H1 (cell line): ENCODE data around the gene OR51B4.

Experiments
- BCL11A ChIP-seq, 2 experiments: IDR thresholded peaks; one replicate each; pipeline ENCODE4 v1.6.1; 2011; ENCODE audit warnings: low read depth in 2 of 2, low read length in 2 of 2, mild to moderate bottlenecking in 2 of 2
- BRCA1 ChIP-seq: IDR thresholded peaks from 2 replicates; pipeline ENCODE4 v1.6.1; 2012; ENCODE audit warnings: low read depth, low read length, improper control_type of control experiment
- CBX5 ChIP-seq: fragments of 300-800, 300-1000 bp; sonication (generic); IDR thresholded peaks from 2 replicates; pipeline ENCODE4 v1.7.1; 2016; ENCODE audit warnings: antibody characterized with exemption, low read length, low read depth
- CREB1 ChIP-seq: IDR thresholded peaks from 2 replicates; pipeline ENCODE4 v1.6.1; 2012; ENCODE audit warnings: inconsistent platforms
- CTCF ChIP-seq, 3 experiments: IDR thresholded peaks; 1 replicate in 2 of 3; 2 replicates in 1 of 3; pipeline versions ENCODE4 v1.5.1 to v1.6.1; 2011; ENCODE audit warnings: low read length in 3 of 3, mild to moderate bottlenecking in 3 of 3, inconsistent platforms in 2 of 3, low read depth in 1 of 3, moderate library complexity in 1 of 3; ENCODE audit not compliant: insufficient read depth in 1 of 3; ENCODE audit errors: control extremely low read depth in 1 of 3
- MAX ChIP-seq: IDR thresholded peaks from 2 replicates; pipeline ENCODE4 v1.6.1; 2012; ENCODE audit warnings: inconsistent platforms
- POLR2A ChIP-seq, 2 experiments: IDR thresholded peaks; 1 replicate in 1 of 2; 2 replicates in 1 of 2; pipeline ENCODE4 v1.6.1; 2011; ENCODE audit warnings: low read depth in 2 of 2, low read length in 2 of 2, mild to moderate bottlenecking in 2 of 2; ENCODE audit errors: control extremely low read depth in 1 of 2
- POLR2AphosphoS5 ChIP-seq: IDR thresholded peaks from 2 replicates; pipeline ENCODE4 v1.6.1; 2011; ENCODE audit warnings: low read depth, low read length
- RNF2 ChIP-seq: fragments of 200-900, 300-1000 bp; sonication (generic); IDR thresholded peaks from 2 replicates; pipeline ENCODE4 v1.7.1; 2016; ENCODE audit warnings: borderline replicate concordance, low read depth, mild to moderate bottlenecking, antibody characterized with exemption, low read length; ENCODE audit not compliant: poor library complexity, severe bottlenecking; ENCODE audit errors: missing control alignments
- RXRA ChIP-seq: IDR thresholded peaks from 2 replicates; pipeline ENCODE4 v1.6.1; 2011; ENCODE audit warnings: low read depth, mild to moderate bottlenecking, low read length, moderate library complexity; ENCODE audit not compliant: insufficient read depth
- TAF1 ChIP-seq: IDR thresholded peaks from 2 replicates; pipeline ENCODE4 v1.6.1; 2011; ENCODE audit warnings: mild to moderate bottlenecking, low read depth, low read length
- TCF12 ChIP-seq: IDR thresholded peaks from 2 replicates; pipeline ENCODE4 v1.6.1; 2011; ENCODE audit warnings: low read depth, mild to moderate bottlenecking, low read length
- YY1 ChIP-seq: IDR thresholded peaks from 2 replicates; pipeline ENCODE4 v1.6.1; 2011; ENCODE audit warnings: low read depth, mild to moderate bottlenecking, low read length
- TF ChIP-seq, protein P1 (sequence below): IDR thresholded peaks from 2 replicates; pipeline ENCODE4 v1.6.1; 2011; ENCODE audit warnings: low read length, improper control_type of control experiment

DNA sequence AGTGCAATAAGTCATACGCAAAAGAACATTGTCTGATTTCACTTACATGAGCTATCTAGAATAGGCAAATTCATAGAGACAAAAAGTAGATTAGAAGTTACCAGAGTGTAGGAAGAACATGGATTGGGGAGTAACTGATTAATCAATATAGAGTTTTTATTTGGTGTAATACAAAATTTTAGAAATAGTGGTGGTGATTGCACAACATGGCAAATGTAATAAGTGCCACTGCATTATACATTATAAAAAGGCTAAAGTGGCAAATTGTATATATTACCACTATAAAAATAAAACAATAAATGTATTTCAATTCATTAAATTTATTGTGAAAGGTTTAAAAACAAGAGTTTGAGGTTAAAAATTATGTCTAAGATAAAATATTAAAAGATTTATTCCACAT is 8.7 kb upstream of the OR51B4 start:
- no peak for TF ChIP-seq BCL11A (IDR thresholded peaks at IDR 0.05; ENCODE audit: low read depth in 2 of 2, low read length in 2 of 2)
- no peak for TF ChIP-seq POLR2AphosphoS5
- TF ChIP-seq RNF2, result no peak
- TF ChIP-seq CTCF (IDR thresholded peaks at IDR 0.05; ENCODE audit: control extremely low read depth in 1 of 3, insufficient read depth in 1 of 3, low read depth in 1 of 3, low read length in 3 of 3), result no peak
- no peak for TF ChIP-seq TCF12
- no peak for TF ChIP-seq TAF1
- no peak for TF ChIP-seq RXRA
- TF ChIP-seq CREB1, result no peak
- no peak for TF ChIP-seq MAX
- TF ChIP-seq POLR2A (IDR thresholded peaks at IDR 0.05; ENCODE audit: control extremely low read depth in 1 of 2, low read depth in 2 of 2, low read length in 2 of 2), result no peak
- TF ChIP-seq, protein P1, sequence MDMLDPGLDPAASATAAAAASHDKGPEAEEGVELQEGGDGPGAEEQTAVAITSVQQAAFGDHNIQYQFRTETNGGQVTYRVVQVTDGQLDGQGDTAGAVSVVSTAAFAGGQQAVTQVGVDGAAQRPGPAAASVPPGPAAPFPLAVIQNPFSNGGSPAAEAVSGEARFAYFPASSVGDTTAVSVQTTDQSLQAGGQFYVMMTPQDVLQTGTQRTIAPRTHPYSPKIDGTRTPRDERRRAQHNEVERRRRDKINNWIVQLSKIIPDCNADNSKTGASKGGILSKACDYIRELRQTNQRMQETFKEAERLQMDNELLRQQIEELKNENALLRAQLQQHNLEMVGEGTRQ, result no peak
- no peak for TF ChIP-seq CBX5
- no peak for TF ChIP-seq YY1
- TF ChIP-seq BRCA1, result no peak
